Pancreas (tissue), 10 donors: ENCODE data around the gene PPP1R14D. TPM values are rescaled to one million over a fixed set of nuclear protein-coding genes. Genes with fewer than 3 reads are reported as not detected.

Experiments used
- ATAC-seq, 4 donors: fragments of 200-7000 bp; cut with Tn5 transposase; one replicate each; pipeline versions ENCODE4 v1.8.0 to v1.9.1; 2020; ENCODE audit warnings: mild to moderate bottlenecking in 4 of 4, moderate library complexity in 4 of 4
- DNase-seq, 6 donors: peaks; one replicate each; pipeline ENCODE4 v3.0.0-alpha.2; 2020
- FAIRE-seq: peaks from 2 replicates; lab custom pipeline; 2012; peaks lifted over from hg19 to GRCh38; lab: Jason Lieb, UNC
- H3K27ac ChIP-seq, 4 donors: fragments of 200-600 bp; sonication (generic); 1 replicate in 3 of 4; 2 replicates in 1 of 4; pipeline versions ENCODE4 v1.5.0 to v1.8.0; 2020
- H3K27me3 ChIP-seq, 4 donors: fragments of 200-600 bp; one replicate each; pipeline ENCODE4 v1.8.0; 2021
- H3K36me3 ChIP-seq, 3 donors: fragments of 200-600 bp; sonication (generic) in 1 of 3; one replicate each; pipeline versions ENCODE4 v1.5.0 to v1.8.0; 2020 to 2021
- H3K4me1 ChIP-seq, 3 donors: fragments of 200-600 bp; one replicate each; pipeline ENCODE4 v1.8.0; 2021
- H3K4me3 ChIP-seq, 4 donors: fragments of 200-600 bp; sonication (generic) in 2 of 4; one replicate each; pipeline versions ENCODE4 v1.5.0 to v1.8.0; 2020 to 2021
- H3K9me3 ChIP-seq, 4 donors: fragments of 200-600 bp; one replicate each; pipeline ENCODE4 v1.8.0; 2021
- CTCF ChIP-seq, 4 donors: fragments of 200-600 bp; sonication (generic) in 3 of 4; IDR thresholded peaks; one replicate each; pipeline versions ENCODE4 v1.5.0 to v1.8.0; 2021; ENCODE audit warnings: antibody characterized with exemption in 4 of 4
- WGBS, 2 donors: extraction: QIAGEN DNeasy Blood & Tissue Kit; methylation state at CpG; one replicate each; pipeline ENCODE4 v1.1.7; 2013; 5-methylcytosine and 5-hydroxymethylcytosine counted together
- intact Hi-C, 3 donors: fragments of 100-400 bp; cut with DNase I; formaldehyde crosslinking; loops; one replicate each; pipeline versions ENCODE4 v1.11.1 to v1.14.2; 2022
- polyA plus RNA-seq, 2 donors: library from polyadenylated mRNA; stranded (reverse); fragments of 200-250 nt; gene quantifications; one replicate each; pipeline ENCODE4 v1.2.3, GENCODE V29; 2013
- total RNA-seq, 6 donors: library from RNA; stranded (reverse); fragmentation: NEBNext Ultra II Directional in 4 of 6; extraction: Animal tissue kit (Norgen Biotek cat#: 25700) in 4 of 6; gene quantifications; one replicate each; pipeline versions ENCODE4 v1.2.1 to v1.2.4, GENCODE V29; 2021 to 2023
- donor health status: healthy with polysubstance abuse.
- donor health status: DM: no; HTN: no; CAD: no; lungs with moderate emphysema.
- donor health status: DM: no; HTN: no; CAD: no.
- donor health status: control.
- donor health status: control.
- donor health status: Bipolar disorder and iron deficiency.
- donor health status: DM: yes; HTN: yes; CAD: no.
- donor health status: DM: no; HTN: no; CAD: no.
- donor health status: DM: no; HTN: no; CAD: no.
- donor health status: DM: yes; HTN: yes; CAD: no.

The PPP1R14D gene
- total and polyA plus RNA-seq, 8 donors: 0.23 to 2.6 (median 0.55) TPM; not detected in 4

GRCh38 chr15:40807888-40808461, 20.5 kb downstream of the PPP1R14D start:
- 30 to 50% methylated on average over 19 of the region's 19 CpGs for WGBS, 2 donors
- intact Hi-C loops: no loop called here
- FAIRE-seq: no peak
- no peaks in the 10 kb centered on the region for H3K27me3 ChIP-seq
- peaks cover 3 to 13% (median 7%) of the 10 kb centered on the region in 3 donors for H3K4me1 ChIP-seq
- no peaks in the 10 kb centered on the region for H3K9me3 ChIP-seq
- H3K4me3 ChIP-seq: peak overlapping the region; percentile 91 to 96 (median 93)
- no peaks in the 10 kb centered on the region for H3K36me3 ChIP-seq
- peak overlapping the region in 2 of 4 donors; percentile 27 to 91 for H3K27ac ChIP-seq
- no peak for TF ChIP-seq CTCF (IDR thresholded peaks at IDR 0.05)
- no peak for ATAC-seq
- peak in 1 of 6 donors; percentile 45 for DNase-seq

GRCh38 chr15:40807028-40807887, 21.2 kb downstream of the PPP1R14D start, which contains the start of the genes DNAJC17 and ZFYVE19:
TSS of gene DNAJC17 (minus strand) at chr15:40807473. CDS start at chr15:40807446, 27 bp downstream.
TSS of gene ZFYVE19 (plus strand) at chr15:40807089. CDS start at chr15:40807590, 501 bp downstream.
- peak; percentile 92 to 98 (median 96) for DNase-seq
- peak; percentile 47 for FAIRE-seq
- Histone ChIP-seq H3K36me3 (no peaks in the 10 kb centered on the region), H3K4me3 (peak within 1 kb of the TSS; percentile 91 to 96 (median 93)), H3K9me3 (no peaks in the 10 kb centered on the region), H3K27me3 (no peaks in the 10 kb centered on the region), H3K27ac (peak within 1 kb of the TSS; percentile 82 to 93 (median 89)), H3K4me1 (peaks cover 3 to 13% (median 7%) of the 10 kb centered on the region in 3 donors)
- intact Hi-C loops: no loop called here
- ATAC-seq: peak; percentile 97 to 99 (median 98)
- 0 to 1% methylated on average over 61 to 64 of the region's 64 CpGs for WGBS, 2 donors
- peak in 1 of 4 donors; percentile 6 for TF ChIP-seq CTCF (IDR thresholded peaks at IDR 0.05)

GRCh38 chr15:40806672-40807027, 21.9 kb downstream of the PPP1R14D start:
- Histone ChIP-seq H3K4me3 (peak overlapping the region; percentile 91 to 96 (median 93)), H3K9me3 (no peaks in the 10 kb centered on the region), H3K27me3 (no peaks in the 10 kb centered on the region), H3K4me1 (peaks cover 3 to 13% (median 7%) of the 10 kb centered on the region in 3 donors), H3K27ac (peak overlapping the region; percentile 82 to 93 (median 89)), H3K36me3 (no peaks in the 10 kb centered on the region)
- TF ChIP-seq CTCF (IDR thresholded peaks at IDR 0.05): no peak
- DNase-seq: no peak
- FAIRE-seq: no peak
- no peak for ATAC-seq
- 0 to 1% methylated on average over 2 of the region's 2 CpGs for WGBS, 2 donors
- intact Hi-C loops: no loop called here

- no peaks in the 10 kb centered on the region for H3K9me3 ChIP-seq
- H3K27ac ChIP-seq: no peak overlapping the region
- no peak for TF ChIP-seq CTCF (IDR thresholded peaks at IDR 0.05)
- ATAC-seq (no peak), FAIRE-seq (no peak), DNase-seq (no peak)
- no peak overlapping the region for H3K4me3 ChIP-seq
- intact Hi-C loops: no loop called here
- WGBS, 2 donors: 30 to 45% methylated on average over 1 of the region's 1 CpG
- H3K36me3 ChIP-seq: no peaks in the 10 kb centered on the region
- peaks cover 3 to 13% (median 7%) of the 10 kb centered on the region in 3 donors for H3K4me1 ChIP-seq
- no peaks in the 10 kb centered on the region for H3K27me3 ChIP-seq
Measured at GRCh38 chr15:40803688-40804087, 24.8 kb downstream of the PPP1R14D start.
